Fibroblast of gingiva (primary cell): ENCODE data around the gene STING1.
"Not testable (repeated sequence)": the region's sequence is repeated elsewhere in the genome, so short reads cannot be mapped to it uniquely, and the experiment has no call there.

Experiments used
- DNase-seq: peaks from one replicate; pipeline ENCODE4 v3.0.0-alpha.2; 2011; ENCODE audit warnings: low read depth

The STING1 gene

GRCh38 chr5:139503036-139503817 is 20.7 kb upstream of the STING1 start:
- DNase-seq, result not testable (repeated sequence)

GRCh38 chr5:139501381-139501780 is 18.8 kb upstream of the STING1 start:
- no peak for DNase-seq

- peak; percentile 38 for DNase-seq
These were observed 13.3 kb upstream of the STING1 start for GRCh38 chr5:139495638-139496435.

GRCh38 chr5:139494832-139495231 is 12.3 kb upstream of the STING1 start:
- no peak for DNase-seq

GRCh38 chr5:139494256-139494655 is 11.7 kb upstream of the STING1 start:
- DNase-seq, result no peak

- DNase-seq, result peak; percentile 60
These were observed 10.2 kb upstream of the STING1 start for GRCh38 chr5:139492700-139493192.

GRCh38 chr5:139488260-139488659 is 5.7 kb upstream of the STING1 start:
- DNase-seq, result no peak

- no peak for DNase-seq
These were observed 3.6 kb upstream of the STING1 start for GRCh38 chr5:139486201-139486600.

GRCh38 chr5:139482890-139483208 is 291 bp upstream of the STING1 start:
- not testable (repeated sequence) for DNase-seq

GRCh38 chr5:139481580-139482049 is 943 bp downstream of the STING1 start:
- DNase-seq, result peak; percentile 41

GRCh38 chr5:139481122-139481533 is 1.4 kb downstream of the STING1 start:
- DNase-seq, result no peak

- DNase-seq, result not testable (repeated sequence)
These were observed 2.8 kb downstream of the STING1 start for GRCh38 chr5:139479729-139480128.

- DNase-seq, result not testable (repeated sequence)
These were observed 3.7 kb downstream of the STING1 start for GRCh38 chr5:139478657-139479423.

- no peak for DNase-seq
These were observed 6.5 kb downstream of the STING1 start for GRCh38 chr5:139475865-139476617.

GRCh38 chr5:139474890-139475791 is 7.4 kb downstream of the STING1 start:
- peak; percentile 65 for DNase-seq

- no peak for DNase-seq
These were observed 9.0 kb downstream of the STING1 start for GRCh38 chr5:139473565-139473964.

GRCh38 chr5:139473105-139473504 is 9.5 kb downstream of the STING1 start:
- no peak for DNase-seq

GRCh38 chr5:139472386-139473030 is 10.1 kb downstream of the STING1 start:
- DNase-seq, result no peak

- no peak for DNase-seq
These were observed 11.7 kb downstream of the STING1 start, which contains the start of gene SMIM33 for GRCh38 chr5:139470821-139471300. Gene SMIM33, plus strand, starts transcription at chr5:139471004. Its CDS starts 118 bp downstream, at chr5:139471122.
